ENCODE data around the gene ZCCHC24.

The ZCCHC24 gene

GRCh38 chr10:79367426-79368189 lies 77.8 kb downstream of the ZCCHC24 start:
- no peaks in the 10 kb centered on the region for H3K9me3 ChIP-seq (ENCODE audit: severe bottlenecking)
- DNase-seq (ENCODE audit: low spot score) (no peak), ATAC-seq (ENCODE audit: low read depth) (no peak)
- H3K27me3 ChIP-seq (ENCODE audit: insufficient read depth, poor library complexity, severe bottlenecking): no peaks in the 10 kb centered on the region
- H3K4me3 ChIP-seq (ENCODE audit: severe bottlenecking): no peak overlapping the region
- no peaks in the 10 kb centered on the region for H3K36me3 ChIP-seq (ENCODE audit: low read depth)
- no peak for TF ChIP-seq CTCF (IDR thresholded peaks at IDR 0.05; ENCODE audit: poor library complexity, severe bottlenecking)
- no peaks in the 10 kb centered on the region for H3K4me1 ChIP-seq (ENCODE audit: insufficient read depth, poor library complexity, severe bottlenecking)
- no peak overlapping the region for H3K27ac ChIP-seq (ENCODE audit: poor library complexity, severe bottlenecking)

- H3K36me3 ChIP-seq (ENCODE audit: low read depth): no peaks in the 10 kb centered on the region
- no peaks in the 10 kb centered on the region for H3K27me3 ChIP-seq (ENCODE audit: insufficient read depth, poor library complexity, severe bottlenecking)
- no peak for TF ChIP-seq CTCF (IDR thresholded peaks at IDR 0.05; ENCODE audit: poor library complexity, severe bottlenecking)
- H3K27ac ChIP-seq (ENCODE audit: poor library complexity, severe bottlenecking): no peak overlapping the region
- no peak overlapping the region for H3K4me3 ChIP-seq (ENCODE audit: severe bottlenecking)
- ATAC-seq (ENCODE audit: low read depth) (no peak), DNase-seq (ENCODE audit: low spot score) (no peak)
- H3K9me3 ChIP-seq (ENCODE audit: severe bottlenecking): no peaks in the 10 kb centered on the region
- no peaks in the 10 kb centered on the region for H3K4me1 ChIP-seq (ENCODE audit: insufficient read depth, poor library complexity, severe bottlenecking)
These were observed 83.6 kb downstream of the ZCCHC24 start for GRCh38 chr10:79361726-79362397.

- no peak overlapping the region for H3K4me3 ChIP-seq (ENCODE audit: severe bottlenecking)
- no peak for DNase-seq (ENCODE audit: low spot score)
- H3K4me1 ChIP-seq (ENCODE audit: insufficient read depth, poor library complexity, severe bottlenecking): no peaks in the 10 kb centered on the region
- H3K27me3 ChIP-seq (ENCODE audit: insufficient read depth, poor library complexity, severe bottlenecking): no peaks in the 10 kb centered on the region
- no peak overlapping the region for H3K27ac ChIP-seq (ENCODE audit: poor library complexity, severe bottlenecking)
- no peak for TF ChIP-seq CTCF (IDR thresholded peaks at IDR 0.05; ENCODE audit: poor library complexity, severe bottlenecking)
- no peaks in the 10 kb centered on the region for H3K9me3 ChIP-seq (ENCODE audit: severe bottlenecking)
- no peak for ATAC-seq (ENCODE audit: low read depth)
- H3K36me3 ChIP-seq (ENCODE audit: low read depth): no peaks in the 10 kb centered on the region; the same call in 1 of the 2 replicates
These were observed 84.7 kb downstream of the ZCCHC24 start for GRCh38 chr10:79360499-79361342.

- Histone ChIP-seq H3K27me3 (ENCODE audit: insufficient read depth, poor library complexity, severe bottlenecking) (no peaks in the 10 kb centered on the region), H3K36me3 (ENCODE audit: low read depth) (peaks cover 4% of the 10 kb centered on the region), H3K27ac (ENCODE audit: poor library complexity, severe bottlenecking) (no peak overlapping the region), H3K4me1 (ENCODE audit: insufficient read depth, poor library complexity, severe bottlenecking) (no peaks in the 10 kb centered on the region), H3K9me3 (ENCODE audit: severe bottlenecking) (no peaks in the 10 kb centered on the region), H3K4me3 (ENCODE audit: severe bottlenecking) (no peak overlapping the region)
- ATAC-seq (ENCODE audit: low read depth) (no peak), DNase-seq (ENCODE audit: low spot score) (no peak)
- no peak for TF ChIP-seq CTCF (IDR thresholded peaks at IDR 0.05; ENCODE audit: poor library complexity, severe bottlenecking)
These were observed 85.5 kb downstream of the ZCCHC24 start for GRCh38 chr10:79359816-79360498.

Measured in RWPE2 (cell line).